Measurements from ENCODE around the gene ADRM1. TPM values are rescaled to one million over a fixed set of nuclear protein-coding genes. Genes with fewer than 3 reads are reported as not detected.
A peak's percentile ranks its signal among the peaks of the same experiment; 100 is the strongest.

The ADRM1 gene
- total and polyA plus RNA-seq, 10 of the 15 experiments (the other 5 are each of a cell fraction or from before 2014, with no cell fraction given) = 3.4 to 213 (median 95.9) TPM

DNA sequence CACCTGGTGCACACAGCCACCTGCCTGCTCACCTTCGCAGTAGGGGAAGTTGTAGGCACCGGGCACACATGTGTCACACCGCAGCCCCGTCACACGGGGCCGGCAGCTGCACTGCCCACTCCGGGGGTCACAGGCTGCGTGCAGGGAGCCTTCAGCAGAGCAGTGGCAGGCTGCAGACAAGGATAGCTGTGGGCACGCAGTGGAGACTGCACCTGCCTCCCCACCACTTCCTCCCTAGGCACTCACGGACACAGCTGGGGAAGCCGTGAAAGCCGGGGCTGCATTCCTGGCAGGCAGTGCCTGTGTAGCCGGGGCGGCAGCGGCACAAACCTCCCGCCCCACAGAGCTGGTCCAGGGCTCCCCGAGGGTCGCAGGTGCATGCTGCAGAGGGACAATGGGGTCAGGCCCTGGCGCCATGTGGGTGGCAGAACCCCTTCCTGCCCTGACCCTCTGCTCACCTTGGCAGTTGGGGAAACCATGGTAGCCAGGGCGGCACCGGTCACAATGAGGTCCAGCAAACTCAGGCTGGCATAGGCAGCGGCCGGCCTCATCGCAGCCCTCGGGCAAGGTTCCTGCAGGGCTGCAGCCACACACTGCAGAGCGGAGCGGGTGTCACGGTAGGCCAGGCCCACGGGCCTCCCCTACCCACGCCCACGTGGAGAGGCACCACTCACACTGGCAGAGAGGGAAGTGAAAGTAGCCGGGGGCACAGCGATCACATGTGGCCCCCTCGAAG lies 34.9 kb downstream of the ADRM1 start:
- ChIA-PET RAD21 (ENCODE audit: unreplicated experiment) (no interaction called here), CTCF (interaction anchor here (0.7 to 1.0 kb wide), 3 partner anchors 27 to 107 kb away, joined by 3 to 5 read pairs (median 4); no protein-coding TSS in a partner anchor), SMC1A (ENCODE audit: uncharacterized antibody, unreplicated experiment) (no interaction called here), POLR2A (interaction anchor here (0.6 kb wide), 1 partner anchor 341 kb away, joined by 3 read pairs; no protein-coding TSS in a partner anchor)
- peak; percentile 36 for DNase-seq (ENCODE audit: low read depth, low spot score)
- H3K27ac ChIP-seq (ENCODE audit: control insufficient read depth, insufficient read depth) = peak overlapping the region; percentile 81
- H3K9me3 ChIP-seq (replicated peaks; ENCODE audit: control insufficient read depth, insufficient read depth, low read length) = peaks cover 3% of the 10 kb centered on the region
- peak; percentile 60 for ATAC-seq
- peak overlapping the region; percentile 82 for H3K4me2 ChIP-seq (ENCODE audit: control insufficient read depth, insufficient read depth)
- no peak for FAIRE-seq
- H3K27me3 ChIP-seq (replicated peaks in 1 of 2; ENCODE audit: control insufficient read depth in 2 of 2, insufficient read depth in 2 of 2, low read length in 1 of 2) = no peaks in the 10 kb centered on the region
- peak overlapping the region; percentile 23; the same call in 1 of the 2 replicates for H3K4me3 ChIP-seq
- in situ Hi-C loops (cut with MboI) = no loop called here
- H3K79me2 ChIP-seq (ENCODE audit: control insufficient read depth, insufficient read depth, low read length) = no peaks in the 10 kb centered on the region
- no peaks in the 10 kb centered on the region for H3K36me3 ChIP-seq (ENCODE audit: control insufficient read depth in 2 of 2, insufficient read depth in 2 of 2, low read length in 1 of 2)
- 3% methylated on average over 34 of the region's 34 CpGs for WGBS (ENCODE audit: insufficient coverage, insufficient replicate concordance, low lambda C conversion rate, missing lambda C conversion rate)
- H3K9ac ChIP-seq (ENCODE audit: control insufficient read depth, insufficient read depth, low read length) = no peak overlapping the region
- intact Hi-C loops (cut with micrococcal nuclease; ENCODE audit: unreplicated experiment) = no loop called here
- H3K4me1 ChIP-seq (ENCODE audit: control insufficient read depth, insufficient read depth, low read length) = peaks cover 37% of the 10 kb centered on the region
- no peaks in the 10 kb centered on the region for H4K20me1 ChIP-seq (ENCODE audit: control insufficient read depth, insufficient read depth)
- BruUV-seq (replicated peaks) = no TSS peak
- peak overlapping the region; percentile 10; the same call in 1 of the 2 replicates for H2AFZ ChIP-seq (ENCODE audit: control insufficient read depth, low read depth, low read length)
- no peak for TF ChIP-seq CHD2 (IDR thresholded peaks at IDR 0.05; ENCODE audit: borderline replicate concordance, low read depth, low read length)
- TF ChIP-seq, protein P1, sequence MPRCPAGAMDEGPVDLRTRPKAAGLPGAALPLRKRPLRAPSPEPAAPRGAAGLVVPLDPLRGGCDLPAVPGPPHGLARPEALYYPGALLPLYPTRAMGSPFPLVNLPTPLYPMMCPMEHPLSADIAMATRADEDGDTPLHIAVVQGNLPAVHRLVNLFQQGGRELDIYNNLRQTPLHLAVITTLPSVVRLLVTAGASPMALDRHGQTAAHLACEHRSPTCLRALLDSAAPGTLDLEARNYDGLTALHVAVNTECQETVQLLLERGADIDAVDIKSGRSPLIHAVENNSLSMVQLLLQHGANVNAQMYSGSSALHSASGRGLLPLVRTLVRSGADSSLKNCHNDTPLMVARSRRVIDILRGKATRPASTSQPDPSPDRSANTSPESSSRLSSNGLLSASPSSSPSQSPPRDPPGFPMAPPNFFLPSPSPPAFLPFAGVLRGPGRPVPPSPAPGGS (IDR thresholded peaks at IDR 0.05; ENCODE audit: borderline replicate concordance, insufficient read depth, low read depth, low read length, poor library complexity, severe bottlenecking) = no peak
- TF ChIP-seq, protein P2, sequence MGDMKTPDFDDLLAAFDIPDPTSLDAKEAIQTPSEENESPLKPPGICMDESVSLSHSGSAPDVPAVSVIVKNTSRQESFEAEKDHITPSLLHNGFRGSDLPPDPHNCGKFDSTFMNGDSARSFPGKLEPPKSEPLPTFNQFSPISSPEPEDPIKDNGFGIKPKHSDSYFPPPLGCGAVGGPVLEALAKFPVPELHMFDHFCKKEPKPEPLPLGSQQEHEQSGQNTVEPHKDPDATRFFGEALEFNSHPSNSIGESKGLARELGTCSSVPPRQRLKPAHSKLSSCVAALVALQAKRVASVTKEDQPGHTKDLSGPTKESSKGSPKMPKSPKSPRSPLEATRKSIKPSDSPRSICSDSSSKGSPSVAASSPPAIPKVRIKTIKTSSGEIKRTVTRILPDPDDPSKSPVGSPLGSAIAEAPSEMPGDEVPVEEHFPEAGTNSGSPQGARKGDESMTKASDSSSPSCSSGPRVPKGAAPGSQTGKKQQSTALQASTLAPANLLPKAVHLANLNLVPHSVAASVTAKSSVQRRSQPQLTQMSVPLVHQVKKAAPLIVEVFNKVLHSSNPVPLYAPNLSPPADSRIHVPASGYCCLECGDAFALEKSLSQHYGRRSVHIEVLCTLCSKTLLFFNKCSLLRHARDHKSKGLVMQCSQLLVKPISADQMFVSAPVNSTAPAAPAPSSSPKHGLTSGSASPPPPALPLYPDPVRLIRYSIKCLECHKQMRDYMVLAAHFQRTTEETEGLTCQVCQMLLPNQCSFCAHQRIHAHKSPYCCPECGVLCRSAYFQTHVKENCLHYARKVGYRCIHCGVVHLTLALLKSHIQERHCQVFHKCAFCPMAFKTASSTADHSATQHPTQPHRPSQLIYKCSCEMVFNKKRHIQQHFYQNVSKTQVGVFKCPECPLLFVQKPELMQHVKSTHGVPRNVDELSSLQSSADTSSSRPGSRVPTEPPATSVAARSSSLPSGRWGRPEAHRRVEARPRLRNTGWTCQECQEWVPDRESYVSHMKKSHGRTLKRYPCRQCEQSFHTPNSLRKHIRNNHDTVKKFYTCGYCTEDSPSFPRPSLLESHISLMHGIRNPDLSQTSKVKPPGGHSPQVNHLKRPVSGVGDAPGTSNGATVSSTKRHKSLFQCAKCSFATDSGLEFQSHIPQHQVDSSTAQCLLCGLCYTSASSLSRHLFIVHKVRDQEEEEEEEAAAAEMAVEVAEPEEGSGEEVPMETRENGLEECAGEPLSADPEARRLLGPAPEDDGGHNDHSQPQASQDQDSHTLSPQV (IDR thresholded peaks at IDR 0.05) = no peak
- TF ChIP-seq BRCA1 (IDR thresholded peaks at IDR 0.05; ENCODE audit: low read depth, low read length) = no peak
- TF ChIP-seq, protein P3, sequence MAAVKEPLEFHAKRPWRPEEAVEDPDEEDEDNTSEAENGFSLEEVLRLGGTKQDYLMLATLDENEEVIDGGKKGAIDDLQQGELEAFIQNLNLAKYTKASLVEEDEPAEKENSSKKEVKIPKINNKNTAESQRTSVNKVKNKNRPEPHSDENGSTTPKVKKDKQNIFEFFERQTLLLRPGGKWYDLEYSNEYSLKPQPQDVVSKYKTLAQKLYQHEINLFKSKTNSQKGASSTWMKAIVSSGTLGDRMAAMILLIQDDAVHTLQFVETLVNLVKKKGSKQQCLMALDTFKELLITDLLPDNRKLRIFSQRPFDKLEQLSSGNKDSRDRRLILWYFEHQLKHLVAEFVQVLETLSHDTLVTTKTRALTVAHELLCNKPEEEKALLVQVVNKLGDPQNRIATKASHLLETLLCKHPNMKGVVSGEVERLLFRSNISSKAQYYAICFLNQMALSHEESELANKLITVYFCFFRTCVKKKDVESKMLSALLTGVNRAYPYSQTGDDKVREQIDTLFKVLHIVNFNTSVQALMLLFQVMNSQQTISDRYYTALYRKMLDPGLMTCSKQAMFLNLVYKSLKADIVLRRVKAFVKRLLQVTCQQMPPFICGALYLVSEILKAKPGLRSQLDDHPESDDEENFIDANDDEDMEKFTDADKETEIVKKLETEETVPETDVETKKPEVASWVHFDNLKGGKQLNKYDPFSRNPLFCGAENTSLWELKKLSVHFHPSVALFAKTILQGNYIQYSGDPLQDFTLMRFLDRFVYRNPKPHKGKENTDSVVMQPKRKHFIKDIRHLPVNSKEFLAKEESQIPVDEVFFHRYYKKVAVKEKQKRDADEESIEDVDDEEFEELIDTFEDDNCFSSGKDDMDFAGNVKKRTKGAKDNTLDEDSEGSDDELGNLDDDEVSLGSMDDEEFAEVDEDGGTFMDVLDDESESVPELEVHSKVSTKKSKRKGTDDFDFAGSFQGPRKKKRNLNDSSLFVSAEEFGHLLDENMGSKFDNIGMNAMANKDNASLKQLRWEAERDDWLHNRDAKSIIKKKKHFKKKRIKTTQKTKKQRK (IDR thresholded peaks at IDR 0.05; ENCODE audit: low read depth, low read length) = no peak
- peak; percentile 99 for TF ChIP-seq TCF3 (IDR thresholded peaks at IDR 0.05; ENCODE audit: borderline replicate concordance, insufficient read depth, low read depth, low read length)
- TF ChIP-seq, protein P4, sequence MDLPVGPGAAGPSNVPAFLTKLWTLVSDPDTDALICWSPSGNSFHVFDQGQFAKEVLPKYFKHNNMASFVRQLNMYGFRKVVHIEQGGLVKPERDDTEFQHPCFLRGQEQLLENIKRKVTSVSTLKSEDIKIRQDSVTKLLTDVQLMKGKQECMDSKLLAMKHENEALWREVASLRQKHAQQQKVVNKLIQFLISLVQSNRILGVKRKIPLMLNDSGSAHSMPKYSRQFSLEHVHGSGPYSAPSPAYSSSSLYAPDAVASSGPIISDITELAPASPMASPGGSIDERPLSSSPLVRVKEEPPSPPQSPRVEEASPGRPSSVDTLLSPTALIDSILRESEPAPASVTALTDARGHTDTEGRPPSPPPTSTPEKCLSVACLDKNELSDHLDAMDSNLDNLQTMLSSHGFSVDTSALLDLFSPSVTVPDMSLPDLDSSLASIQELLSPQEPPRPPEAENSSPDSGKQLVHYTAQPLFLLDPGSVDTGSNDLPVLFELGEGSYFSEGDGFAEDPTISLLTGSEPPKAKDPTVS (IDR thresholded peaks at IDR 0.05; ENCODE audit: low read depth, low read length) = no peak
- TF ChIP-seq BHLHE40 (IDR thresholded peaks at IDR 0.05; ENCODE audit: borderline replicate concordance in 1 of 2, low read depth in 2 of 2, low read length in 1 of 2) = peak; percentile 50 to 91; a peak in 3 of 4 replicates
- TF ChIP-seq SPI1 (IDR thresholded peaks at IDR 0.05; ENCODE audit: borderline replicate concordance, insufficient read depth, low read depth, low read length) = peak; percentile 77
